HG03432 (cell line): ENCODE measurements around the gene NUBP2.

Experiments used
- ATAC-seq: cut with Tn5 transposase; IDR thresholded peaks from one replicate; pipeline ENCODE4 v1.9.1; 2021; ENCODE audit warnings: mild to moderate bottlenecking, moderate library complexity; ENCODE audit not compliant: unreplicated experiment

NUBP2 gene

GRCh38 chr16:1782408-1783264 is at the start of gene NUBP2, which contains the start of gene SPSB3:
TSS of gene NUBP2 (plus strand) at chr16:1782960. CDS start at chr16:1783021, 61 bp downstream.
TSS of gene SPSB3 (minus strand) at chr16:1782571. CDS start at chr16:1781483, 1,088 bp downstream.
- peak; percentile 78 for ATAC-seq

GRCh38 chr16:1734123-1734522 is 48.6 kb upstream of the NUBP2 start:
- ATAC-seq, result no peak

GRCh38 chr16:1734816-1735215 is 47.9 kb upstream of the NUBP2 start:
- no peak for ATAC-seq

GRCh38 chr16:1740234-1740633 is 42.5 kb upstream of the NUBP2 start:
- ATAC-seq, result no peak

- ATAC-seq, result no peak
These were observed 41.8 kb upstream of the NUBP2 start for GRCh38 chr16:1740781-1741490.

- ATAC-seq, result no peak
These were observed 41.1 kb upstream of the NUBP2 start for GRCh38 chr16:1741553-1742165.

- no peak for ATAC-seq
These were observed 39.1 kb upstream of the NUBP2 start for GRCh38 chr16:1743376-1744337.

- ATAC-seq, result no peak
These were observed 38.4 kb upstream of the NUBP2 start for GRCh38 chr16:1744338-1744840.

GRCh38 chr16:1745181-1745899 is 37.4 kb upstream of the NUBP2 start:
- ATAC-seq, result no peak

GRCh38 chr16:1745900-1746692 is 36.7 kb upstream of the NUBP2 start:
- ATAC-seq, result no peak

GRCh38 chr16:1746693-1747195 is 36.0 kb upstream of the NUBP2 start:
- no peak for ATAC-seq

GRCh38 chr16:1747934-1748333 is 34.8 kb upstream of the NUBP2 start:
- ATAC-seq, result no peak

- ATAC-seq, result no peak
These were observed 33.3 kb upstream of the NUBP2 start for GRCh38 chr16:1749152-1750117.

GRCh38 chr16:1751946-1752345 is 30.8 kb upstream of the NUBP2 start:
- no peak for ATAC-seq

GRCh38 chr16:1752853-1753252 is 29.9 kb upstream of the NUBP2 start:
- no peak for ATAC-seq

GRCh38 chr16:1754204-1754603 is 28.6 kb upstream of the NUBP2 start:
- no peak for ATAC-seq

- no peak for ATAC-seq
These were observed 24.9 kb upstream of the NUBP2 start for GRCh38 chr16:1757714-1758461.
